K562 (cell line): ENCODE measurements around the gene SORCS2. TPM values are rescaled to one million over a fixed set of nuclear protein-coding genes. Genes with fewer than 3 reads are reported as not detected.

Source experiments
- ATAC-seq: fragments of 200-7000 bp; cut with Tn5 transposase; 3 replicates; pipeline ENCODE4 v1.9.1; 2020; ENCODE audit warnings: moderate library complexity
- BruUV-seq: library from RNA; stranded (reverse); fragments of 400-500 nt; replicated peaks from 2 replicates; lab custom pipeline; 2021; lab: Mats Ljungman, UMichigan
- CTCF ChIA-PET: fragments of 300-600 bp; formaldehyde crosslinking; extraction: SDS; loops from one replicate; lab custom pipeline; 2021; ENCODE audit warnings: low intra/inter-chr PET ratio; lab: Yijun Ruan, JAX
- POLR2A ChIA-PET: fragments of 300-600, 350-650 bp; sonication (Branson Sonifier 250); formaldehyde crosslinking; extraction: SDS; loops from one replicate; lab custom pipeline; 2021; ENCODE audit warnings: antibody characterized with exemption, inconsistent platforms; lab: Yijun Ruan, JAX
- DNase-seq, 4 experiments: peaks; one replicate each; pipeline versions ENCODE4 v3.0.0 to v3.0.0-alpha.2; 2011 to 2018; ENCODE audit warnings: low spot score in 3 of 4, mixed read lengths in 3 of 4; ENCODE audit errors: extremely low read depth in 1 of 4
- FAIRE-seq: peaks from 2 replicates; lab custom pipeline; 2011; peaks lifted over from hg19 to GRCh38; lab: Jason Lieb, UNC
- H2AFZ ChIP-seq: 2 replicates; pipeline ENCODE4 v1.6.0; 2011; ENCODE audit warnings: low read depth, low read length, control low read depth, inconsistent platforms
- H3K27ac ChIP-seq: fragments of 200-600 bp; 3 replicates; pipeline ENCODE4 v1.8.0; 2011; ENCODE audit warnings: low read depth, mild to moderate bottlenecking, control low read depth, inconsistent platforms, low read length, moderate library complexity, mixed read lengths; ENCODE audit errors: extremely low read depth
- H3K27me3 ChIP-seq, 2 experiments: fragments of 300-600 bp in 1 of 2; 2 replicates in 1 of 2; 3 replicates in 1 of 2; pipeline versions ENCODE4 v1.6.0 to v1.8.0; 2011; ENCODE audit warnings: inconsistent platforms in 2 of 2, low read length in 2 of 2, mild to moderate bottlenecking in 1 of 2, mixed read lengths in 1 of 2, moderate library complexity in 1 of 2; ENCODE audit not compliant: control insufficient read depth in 2 of 2, insufficient read depth in 2 of 2
- H3K36me3 ChIP-seq: fragments of 300-600 bp; 3 replicates; pipeline ENCODE4 v1.8.0; 2011; ENCODE audit warnings: mild to moderate bottlenecking, low read length, inconsistent platforms; ENCODE audit not compliant: control insufficient read depth, insufficient read depth
- H3K4me1 ChIP-seq, 2 experiments: fragments of 200-600 bp in 1 of 2; replicated peaks in 1 of 2; 2 replicates in 1 of 2; 3 replicates in 1 of 2; pipeline versions ENCODE4 v1.5.1 to v1.8.0; 2011; ENCODE audit warnings: inconsistent platforms in 2 of 2, low read length in 2 of 2, mild to moderate bottlenecking in 1 of 2, mixed read lengths in 1 of 2, moderate library complexity in 1 of 2; ENCODE audit not compliant: control insufficient read depth in 2 of 2, insufficient read depth in 2 of 2
- H3K4me2 ChIP-seq: 2 replicates; pipeline ENCODE4 v1.6.1; 2011; ENCODE audit warnings: low read length, control low read depth, inconsistent platforms, mixed read lengths; ENCODE audit not compliant: insufficient read depth
- H3K4me3 ChIP-seq: fragments of 200-600 bp; sonication (generic), shearing (Covaris generic); 2 replicates; pipeline ENCODE4 v1.5.1; 2016; ENCODE audit warnings: control low read depth, inconsistent platforms
- H3K79me2 ChIP-seq: fragments of 200-600 bp; 3 replicates; pipeline ENCODE4 v1.8.0; 2011; ENCODE audit warnings: low read length, inconsistent platforms; ENCODE audit not compliant: control insufficient read depth, insufficient read depth
- H3K9ac ChIP-seq, 2 experiments: 2 replicates each; pipeline versions ENCODE4 v1.6.0 to v1.6.1; 2011; ENCODE audit warnings: low read depth in 2 of 2, low read length in 2 of 2, control low read depth in 1 of 2, inconsistent platforms in 1 of 2, mild to moderate bottlenecking in 1 of 2, mixed read lengths in 1 of 2; ENCODE audit not compliant: insufficient read depth in 1 of 2
- H3K9me1 ChIP-seq: one replicate; pipeline ENCODE4 v1.6.0; 2011; ENCODE audit warnings: inconsistent platforms, mild to moderate bottlenecking, low read length, moderate library complexity; ENCODE audit not compliant: control insufficient read depth, insufficient read depth
- H3K9me3 ChIP-seq: replicated peaks from 2 replicates; pipeline ENCODE4 v1.5.1; 2011; ENCODE audit warnings: low read depth, low read length, inconsistent platforms; ENCODE audit not compliant: control insufficient read depth, insufficient read depth
- H4K20me1 ChIP-seq: replicated peaks from 2 replicates; pipeline ENCODE4 v1.6.1; 2011; ENCODE audit warnings: low read length, inconsistent platforms, mixed read lengths; ENCODE audit not compliant: control insufficient read depth, insufficient read depth
- HINFP ChIP-seq: fragments of 450-650 bp; conservative IDR thresholded peaks from 2 replicates; pipeline ENCODE4 v1.6.1; 2016; ENCODE audit warnings: missing genetic modification characterization, low read depth, mild to moderate bottlenecking, control low read depth, missing compliant biosample characterization
- STAG1 ChIP-seq: sonication (generic); formaldehyde crosslinking; IDR thresholded peaks from 2 replicates; pipeline ENCODE4 v1.5.0; 2020; ENCODE audit warnings: missing genetic modification reagents, borderline replicate concordance
- ZKSCAN8 ChIP-seq: fragments of 200-800 bp; sonication (Bioruptor generic); IDR thresholded peaks from 2 replicates; pipeline ENCODE4 v1.6.1; 2016; ENCODE audit warnings: missing genetic modification characterization, missing compliant biosample characterization
- ZNF584 ChIP-seq: fragments of 200-800 bp; sonication (Bioruptor generic); IDR thresholded peaks from 2 replicates; pipeline ENCODE4 v1.6.1; 2016; ENCODE audit warnings: low read depth, mild to moderate bottlenecking, missing genetic modification characterization, missing compliant biosample characterization
- WGBS: fragments of 100-300 bp; shearing (Covaris generic); methylation state at CpG from one replicate; pipeline ENCODE4 v1.1.6; 2016; ENCODE audit warnings: low coverage, mixed read lengths; ENCODE audit not compliant: insufficient coverage; ENCODE audit errors: missing lambda C conversion rate; 5-methylcytosine and 5-hydroxymethylcytosine counted together
- in situ Hi-C: fragments of 300-500 bp; cut with MboI; formaldehyde crosslinking; loops from 4 replicates; pipeline ENCODE4 v1.15.0; 2018; ENCODE audit warnings: inconsistent platforms, mixed read lengths
- intact Hi-C: fragments of 100-400 bp; cut with micrococcal nuclease; formaldehyde crosslinking; loops from 2 replicates; pipeline ENCODE4 v1.14.2; 2022
- polyA plus RNA-seq, 8 experiments: library from polyadenylated mRNA; depleted of rRNA in 4 of 8; stranded (reverse) in 5 of 8; unstranded in 3 of 8; fragments of >200 nt; fragmentation: Nextera tagmentation in 2 of 8; fragmentation: Illumina TruSeq in 1 of 8; extraction: Ambion mirVana in 2 of 8; extraction: Trizol in 1 of 8; gene quantifications; 2 replicates each; pipeline versions ENCODE4 v1.2.1 to v1.2.3, GENCODE V29; 2011 to 2014; ENCODE audit warnings: inconsistent platforms in 1 of 8, missing spikeins in 1 of 8
- total RNA-seq, 7 experiments: library from RNA; depleted of rRNA in 6 of 7; stranded (reverse); fragments of >200 nt in 6 of 7; fragmentation: Illumina TruSeq in 2 of 7; extraction: Trizol in 2 of 7; gene quantifications; 2 replicates each; pipeline versions ENCODE4 v1.2.1 to v1.2.3, GENCODE V29; 2011 to 2021; ENCODE audit warnings: low replicate concordance in 1 of 7
- TF ChIP-seq, protein P1 (sequence below): IDR thresholded peaks from 3 replicates; pipeline ENCODE4 v1.6.1; 2011; ENCODE audit warnings: borderline replicate concordance, mild to moderate bottlenecking; ENCODE audit not compliant: insufficient read length, insufficient read depth

SORCS2 gene
- total and polyA plus RNA-seq, 9 of the 15 experiments (the other 6 are each of a cell fraction or from before 2014, with no cell fraction given), result not detected

- TF ChIP-seq HINFP (tag), result no peak
- TF ChIP-seq STAG1, result no peak
- no peak for TF ChIP-seq ZKSCAN8 (CRISPR knock-in tag)
- TF ChIP-seq ZNF584, result no peak
- TF ChIP-seq, protein P1, sequence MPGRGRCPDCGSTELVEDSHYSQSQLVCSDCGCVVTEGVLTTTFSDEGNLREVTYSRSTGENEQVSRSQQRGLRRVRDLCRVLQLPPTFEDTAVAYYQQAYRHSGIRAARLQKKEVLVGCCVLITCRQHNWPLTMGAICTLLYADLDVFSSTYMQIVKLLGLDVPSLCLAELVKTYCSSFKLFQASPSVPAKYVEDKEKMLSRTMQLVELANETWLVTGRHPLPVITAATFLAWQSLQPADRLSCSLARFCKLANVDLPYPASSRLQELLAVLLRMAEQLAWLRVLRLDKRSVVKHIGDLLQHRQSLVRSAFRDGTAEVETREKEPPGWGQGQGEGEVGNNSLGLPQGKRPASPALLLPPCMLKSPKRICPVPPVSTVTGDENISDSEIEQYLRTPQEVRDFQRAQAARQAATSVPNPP, result no peak
- no peak for FAIRE-seq
- CTCF ChIA-PET, result no interaction called here
These were observed 236.7 kb downstream of the SORCS2 start for GRCh38 chr4:7429069-7429416.

More at GRCh38 chr4:7429069-7429416, 236.7 kb downstream of the SORCS2 start:
- peaks cover 11% of the 10 kb centered on the region for H4K20me1 ChIP-seq
- ATAC-seq, result no peak
- no peak overlapping the region for H2AFZ ChIP-seq
- no peaks in the 10 kb centered on the region for H3K4me1 ChIP-seq
- H3K4me3 ChIP-seq, result no peak overlapping the region
- intact Hi-C loops (no loop called here), in situ Hi-C loops (no loop called here)
- H3K27ac ChIP-seq, result no peak overlapping the region
- POLR2A ChIA-PET, result interaction anchor here (0.6 kb wide), 1 partner anchor 67 kb away, joined by 3 read pairs; no protein-coding TSS in a partner anchor
- H3K9me3 ChIP-seq, result no peaks in the 10 kb centered on the region
- no peak overlapping the region for H3K9ac ChIP-seq
- WGBS, result 6% methylated on average over 9 of the region's 9 CpGs
- H3K9me1 ChIP-seq, result no peaks in the 10 kb centered on the region
- H3K36me3 ChIP-seq, result no peaks in the 10 kb centered on the region
- no peak for DNase-seq
- H3K27me3 ChIP-seq, result peaks cover 0 to 77% of the 10 kb centered on the region in 2 experiments; a peak in 3 of 5 replicates
- no TSS peak for BruUV-seq
- H3K79me2 ChIP-seq, result no peaks in the 10 kb centered on the region
- no peak overlapping the region for H3K4me2 ChIP-seq
